Chondrocyte (in vitro differentiated cells): ENCODE results near the gene SDK2. TPM values are rescaled to one million over a fixed set of nuclear protein-coding genes. Genes with fewer than 3 reads are reported as not detected.

Experiments
- DNase-seq: peaks from one replicate; pipeline ENCODE4 v3.0.0; 2021; ENCODE audit warnings: mixed read lengths, low spot score
- H3K27ac Mint-ChIP-seq: one replicate; pipeline ENCODE4 v1.8.0; 2021; ENCODE audit warnings: mild to moderate bottlenecking, moderate library complexity, mixed read lengths; ENCODE audit not compliant: unreplicated experiment
- H3K27me3 Mint-ChIP-seq: 2 replicates; pipeline ENCODE4 v1.8.0; 2021; ENCODE audit warnings: low read depth, mixed read lengths
- H3K36me3 Mint-ChIP-seq: 2 replicates; pipeline ENCODE4 v1.8.0; 2021; ENCODE audit warnings: low read depth, mixed read lengths
- H3K4me1 Mint-ChIP-seq: 2 replicates; pipeline ENCODE4 v1.8.0; 2021; ENCODE audit warnings: low read depth, mild to moderate bottlenecking, mixed read lengths
- H3K4me3 Mint-ChIP-seq: one replicate; pipeline ENCODE4 v1.8.0; 2021; ENCODE audit warnings: mild to moderate bottlenecking, moderate library complexity, mixed read lengths; ENCODE audit not compliant: unreplicated experiment
- H3K9me3 Mint-ChIP-seq: 2 replicates; pipeline ENCODE4 v1.8.0; 2021; ENCODE audit warnings: low read depth, mixed read lengths
- CTCF ChIP-seq: fragments of 200-600 bp; sonication (generic); IDR thresholded peaks from 2 replicates; pipeline ENCODE4 v1.5.0; 2021; ENCODE audit warnings: antibody characterized with exemption, mild to moderate bottlenecking, moderate library complexity
- total RNA-seq: library from RNA; stranded (reverse); gene quantifications from 3 replicates; pipeline ENCODE4 v1.2.1, GENCODE V29; 2021

The SDK2 gene
- total RNA-seq, 1 donor from 2014 or later, result 15.8 TPM

GRCh38 chr17:73648543-73648820 is 4.2 kb upstream of the SDK2 start:
- Mint-ChIP-seq H3K27me3 (peaks cover 28% of the 10 kb centered on the region), H3K4me1 (peaks cover 10% of the 10 kb centered on the region), H3K9me3 (peaks cover 4% of the 10 kb centered on the region), H3K36me3 (peaks cover 1% of the 10 kb centered on the region), H3K4me3 (no peak overlapping the region), H3K27ac (no peak overlapping the region)
- DNase-seq, result no peak
- no peak for TF ChIP-seq CTCF

- Mint-ChIP-seq H3K36me3 (no peaks in the 10 kb centered on the region), H3K9me3 (no peaks in the 10 kb centered on the region), H3K27me3 (peaks cover 24% of the 10 kb centered on the region), H3K4me3 (no peak overlapping the region), H3K27ac (no peak overlapping the region), H3K4me1 (peaks cover 12% of the 10 kb centered on the region)
- TF ChIP-seq CTCF, result no peak
- no peak for DNase-seq
Measured at GRCh38 chr17:73647772-73648542, 3.7 kb upstream of the SDK2 start.

GRCh38 chr17:73647301-73647695 is 3.1 kb upstream of the SDK2 start:
- DNase-seq, result no peak
- H3K4me1 Mint-ChIP-seq, result peaks cover 16% of the 10 kb centered on the region
- H3K4me3 Mint-ChIP-seq, result no peak overlapping the region
- no peaks in the 10 kb centered on the region for H3K9me3 Mint-ChIP-seq
- no peak overlapping the region for H3K27ac Mint-ChIP-seq
- peaks cover 24% of the 10 kb centered on the region for H3K27me3 Mint-ChIP-seq
- TF ChIP-seq CTCF, result no peak
- H3K36me3 Mint-ChIP-seq, result no peaks in the 10 kb centered on the region

- Mint-ChIP-seq H3K27ac (no peak overlapping the region), H3K36me3 (no peaks in the 10 kb centered on the region), H3K4me1 (peaks cover 23% of the 10 kb centered on the region), H3K4me3 (no peak overlapping the region), H3K27me3 (peaks cover 24% of the 10 kb centered on the region), H3K9me3 (no peaks in the 10 kb centered on the region)
- no peak for DNase-seq
- peak; percentile 52 for TF ChIP-seq CTCF
Measured at GRCh38 chr17:73646409-73647300, 2.4 kb upstream of the SDK2 start.

GRCh38 chr17:73645050-73645871 is 1.0 kb upstream of the SDK2 start:
- peak; percentile 39 for TF ChIP-seq CTCF
- Mint-ChIP-seq H3K36me3 (no peaks in the 10 kb centered on the region), H3K4me3 (peak overlapping the region; percentile 62), H3K9me3 (no peaks in the 10 kb centered on the region), H3K27ac (no peak overlapping the region), H3K27me3 (peaks cover 18% of the 10 kb centered on the region), H3K4me1 (peaks cover 35% of the 10 kb centered on the region)
- DNase-seq, result no peak
